22Rv1 (cell line): ENCODE results near the gene IGSF21.

ENCODE experiments used
- H3K27ac ChIP-seq: fragments of 450-650 bp; 2 replicates; pipeline ENCODE4 v1.5.1; 2017
- ZFX ChIP-seq: fragments of 450-650 bp; IDR thresholded peaks from 2 replicates; pipeline ENCODE4 v1.6.1; 2017; ENCODE audit warnings: antibody characterized with exemption, borderline replicate concordance
- TF ChIP-seq, protein P1 (sequence below): fragments of 450-650 bp; IDR thresholded peaks from 2 replicates; pipeline ENCODE4 v1.5.1; 2017; ENCODE audit warnings: mild to moderate bottlenecking

Gene IGSF21

DNA sequence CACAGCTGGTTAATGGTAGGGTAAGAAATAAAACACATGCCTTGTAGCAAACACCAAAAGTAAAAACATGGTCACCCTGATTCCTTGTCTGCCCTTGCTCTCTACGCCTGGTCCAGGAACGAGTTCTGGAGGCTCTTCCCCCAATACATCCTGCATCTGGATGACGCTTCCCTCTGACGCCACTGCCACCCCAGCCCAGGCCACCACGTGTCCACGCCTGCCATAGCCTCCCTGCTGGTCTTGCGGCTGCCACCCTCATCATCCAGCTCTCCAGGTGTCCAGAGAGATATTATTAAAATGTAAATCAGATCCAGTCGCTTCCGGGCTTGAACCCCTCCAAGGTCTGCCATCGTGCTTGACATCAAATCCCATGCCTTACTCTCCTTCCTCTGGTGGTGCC lies 39.3 kb downstream of the IGSF21 start:
- TF ChIP-seq, protein P1, sequence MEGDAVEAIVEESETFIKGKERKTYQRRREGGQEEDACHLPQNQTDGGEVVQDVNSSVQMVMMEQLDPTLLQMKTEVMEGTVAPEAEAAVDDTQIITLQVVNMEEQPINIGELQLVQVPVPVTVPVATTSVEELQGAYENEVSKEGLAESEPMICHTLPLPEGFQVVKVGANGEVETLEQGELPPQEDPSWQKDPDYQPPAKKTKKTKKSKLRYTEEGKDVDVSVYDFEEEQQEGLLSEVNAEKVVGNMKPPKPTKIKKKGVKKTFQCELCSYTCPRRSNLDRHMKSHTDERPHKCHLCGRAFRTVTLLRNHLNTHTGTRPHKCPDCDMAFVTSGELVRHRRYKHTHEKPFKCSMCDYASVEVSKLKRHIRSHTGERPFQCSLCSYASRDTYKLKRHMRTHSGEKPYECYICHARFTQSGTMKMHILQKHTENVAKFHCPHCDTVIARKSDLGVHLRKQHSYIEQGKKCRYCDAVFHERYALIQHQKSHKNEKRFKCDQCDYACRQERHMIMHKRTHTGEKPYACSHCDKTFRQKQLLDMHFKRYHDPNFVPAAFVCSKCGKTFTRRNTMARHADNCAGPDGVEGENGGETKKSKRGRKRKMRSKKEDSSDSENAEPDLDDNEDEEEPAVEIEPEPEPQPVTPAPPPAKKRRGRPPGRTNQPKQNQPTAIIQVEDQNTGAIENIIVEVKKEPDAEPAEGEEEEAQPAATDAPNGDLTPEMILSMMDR: no peak
- TF ChIP-seq ZFX: no peak
- H3K27ac ChIP-seq: no peak overlapping the region

DNA sequence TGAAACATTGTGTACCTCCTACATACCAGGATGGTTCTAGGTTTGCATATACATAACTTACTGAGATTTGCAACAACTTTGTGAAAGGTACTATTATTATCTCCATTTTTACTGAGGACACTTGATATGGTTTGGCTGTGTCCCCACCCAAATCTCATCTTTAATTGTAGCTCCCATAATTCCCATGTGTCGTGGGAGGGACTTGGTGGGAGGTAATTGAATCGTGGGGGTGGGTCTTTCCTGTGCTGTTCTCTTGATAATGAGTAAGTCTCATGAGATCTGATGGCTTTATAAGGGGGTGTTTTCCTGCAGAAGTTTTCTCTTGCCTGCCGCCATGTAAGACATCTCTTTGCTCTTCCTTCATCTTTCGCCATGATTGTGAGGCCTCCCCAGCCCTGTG lies 40.1 kb downstream of the IGSF21 start:
- TF ChIP-seq, protein P1: no peak
- TF ChIP-seq ZFX: no peak
- H3K27ac ChIP-seq: no peak overlapping the region

DNA sequence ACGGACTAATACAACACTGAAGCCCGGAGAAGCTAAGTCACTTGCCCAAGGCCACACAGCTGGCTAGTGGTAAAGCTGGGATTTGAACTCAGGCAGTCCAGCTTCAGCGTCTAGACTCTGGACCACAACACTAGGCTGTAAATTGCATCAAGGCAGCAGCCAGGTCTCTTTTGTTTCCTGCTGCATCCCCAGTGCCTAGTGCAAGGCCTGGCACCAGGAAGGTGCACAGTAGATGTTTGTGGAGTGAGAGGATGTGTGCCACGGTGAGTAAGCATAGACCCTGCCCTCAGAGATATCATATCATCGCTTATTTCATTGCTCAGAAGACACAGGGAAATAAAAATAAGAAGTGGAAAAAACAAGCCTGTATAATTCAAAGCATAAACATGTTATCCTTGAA lies 40.9 kb downstream of the IGSF21 start:
- no peak for TF ChIP-seq ZFX
- TF ChIP-seq, protein P1: no peak
- no peak overlapping the region for H3K27ac ChIP-seq

DNA sequence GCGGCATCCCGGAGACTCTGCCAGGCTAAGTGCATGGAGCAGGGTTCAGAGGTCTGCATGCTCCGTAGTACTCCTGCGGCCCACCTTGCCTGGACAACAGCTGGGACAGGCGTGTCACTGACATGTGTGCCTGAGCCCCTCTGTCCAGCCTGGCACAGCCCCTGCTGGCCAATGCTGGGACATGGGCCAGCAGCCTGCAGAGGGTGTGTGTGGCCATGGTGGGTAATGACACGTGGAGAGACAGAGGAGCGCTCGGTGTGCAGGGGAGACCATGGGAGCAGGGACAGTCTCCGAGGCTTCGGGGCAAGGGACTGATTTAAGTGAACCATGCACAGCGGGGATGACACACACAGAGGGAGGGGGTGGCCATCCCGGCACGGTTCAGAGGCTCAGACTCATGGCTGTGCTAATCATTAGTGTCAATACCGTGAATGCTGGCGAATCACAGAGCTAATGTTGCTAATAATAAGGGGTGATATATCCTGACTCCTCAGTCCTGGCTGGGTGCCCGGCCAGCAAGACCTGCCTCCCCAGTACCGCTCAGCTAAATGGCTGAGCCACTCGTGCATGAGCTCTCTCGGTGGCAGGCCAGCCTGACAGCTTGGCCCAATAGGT lies 41.5 kb downstream of the IGSF21 start:
- TF ChIP-seq ZFX: no peak
- TF ChIP-seq, protein P1: no peak
- H3K27ac ChIP-seq: no peak overlapping the region

DNA sequence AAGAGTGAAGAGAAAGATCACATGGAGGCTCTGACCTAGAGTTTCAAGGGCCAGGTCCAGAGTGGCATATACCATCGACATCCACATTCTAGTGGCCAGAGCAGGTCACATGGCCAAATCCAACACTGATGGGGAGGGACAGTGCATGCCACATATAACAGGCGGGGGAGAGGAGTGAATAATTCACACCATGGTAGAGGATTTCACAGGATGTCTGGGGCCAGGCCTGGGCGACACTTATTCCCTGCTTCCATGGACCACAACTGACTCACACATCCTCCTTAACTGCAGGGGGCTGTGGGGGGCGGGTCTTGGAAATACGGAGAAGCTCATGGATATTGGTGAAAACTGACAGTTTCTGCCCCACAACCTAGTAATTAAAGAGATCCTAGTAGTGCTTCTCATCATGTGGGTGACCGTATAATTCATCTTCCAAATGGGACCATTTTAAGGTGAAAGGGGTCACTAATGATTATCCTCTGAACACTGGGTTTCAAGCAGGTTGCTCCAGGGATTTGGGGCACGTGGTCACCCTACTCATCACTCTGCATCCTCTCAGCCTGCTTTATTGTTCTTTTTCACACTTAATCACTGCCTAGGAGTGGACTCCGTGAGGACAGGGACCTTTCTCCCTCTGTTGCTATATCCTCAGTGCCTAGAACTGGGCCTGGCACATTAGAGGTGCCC lies 44.0 kb downstream of the IGSF21 start:
- H3K27ac ChIP-seq: no peak overlapping the region
- TF ChIP-seq, protein P1: no peak
- no peak for TF ChIP-seq ZFX

DNA sequence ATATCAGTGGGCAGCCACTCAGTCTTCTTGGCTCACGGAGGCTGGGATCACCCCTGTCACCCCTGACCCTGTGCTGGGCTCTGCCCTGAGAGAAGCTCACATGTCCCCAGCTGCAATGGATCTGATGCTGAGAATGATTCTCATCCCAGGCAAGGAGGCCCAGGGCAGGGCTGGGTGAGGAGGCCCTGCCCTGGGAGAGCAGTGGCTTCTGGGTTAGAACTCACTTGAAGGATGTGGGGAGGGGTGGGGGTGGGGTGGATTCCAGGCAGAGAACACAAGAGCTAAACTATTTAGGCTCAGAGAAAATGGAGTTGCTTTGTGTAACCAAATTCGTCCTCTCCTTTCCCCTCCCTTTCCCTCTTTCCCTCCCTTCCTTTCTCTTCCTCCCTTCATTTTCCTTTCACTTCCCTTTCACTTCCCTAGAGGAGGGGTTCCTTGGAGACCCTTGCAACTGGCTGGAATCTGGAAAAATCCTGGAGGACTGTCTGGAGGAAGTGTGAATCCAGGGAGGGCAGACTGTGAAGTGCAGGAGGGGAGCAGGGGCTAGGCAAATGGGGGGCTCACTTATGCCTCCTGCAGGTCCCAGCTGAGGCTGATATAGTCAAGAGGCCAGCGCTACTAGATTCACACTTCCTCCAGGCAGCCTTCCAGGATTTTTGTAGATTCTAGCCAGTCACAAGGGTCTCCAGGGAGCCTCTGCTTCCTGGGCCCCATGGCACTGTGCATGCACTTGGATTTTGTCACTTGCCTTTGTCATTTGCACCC lies 47.0 kb downstream of the IGSF21 start:
- TF ChIP-seq, protein P1: no peak
- TF ChIP-seq ZFX: no peak
- H3K27ac ChIP-seq: no peak overlapping the region
